GM13976 (cell line): ENCODE results near the gene IRS1.

ENCODE experiments used
- DNase-seq: peaks from one replicate; pipeline ENCODE4 v3.0.0; 2012; ENCODE audit warnings: low spot score
- in situ Hi-C: fragments of 300-500 bp; cut with MboI; formaldehyde crosslinking; loops from one replicate; pipeline ENCODE4 v1.12.0; 2022; ENCODE audit warnings: low sequenced_read_pairs, mixed read lengths, inconsistent platforms; ENCODE audit not compliant: unreplicated experiment
- TF ChIP-seq, protein P1 (sequence below): IDR thresholded peaks from 2 replicates; pipeline ENCODE4 v1.5.1; 2012; ENCODE audit warnings: borderline replicate concordance, mild to moderate bottlenecking; ENCODE audit not compliant: insufficient read depth; ENCODE audit errors: extremely low read depth, missing control alignments, control extremely low read depth

Gene IRS1

DNA sequence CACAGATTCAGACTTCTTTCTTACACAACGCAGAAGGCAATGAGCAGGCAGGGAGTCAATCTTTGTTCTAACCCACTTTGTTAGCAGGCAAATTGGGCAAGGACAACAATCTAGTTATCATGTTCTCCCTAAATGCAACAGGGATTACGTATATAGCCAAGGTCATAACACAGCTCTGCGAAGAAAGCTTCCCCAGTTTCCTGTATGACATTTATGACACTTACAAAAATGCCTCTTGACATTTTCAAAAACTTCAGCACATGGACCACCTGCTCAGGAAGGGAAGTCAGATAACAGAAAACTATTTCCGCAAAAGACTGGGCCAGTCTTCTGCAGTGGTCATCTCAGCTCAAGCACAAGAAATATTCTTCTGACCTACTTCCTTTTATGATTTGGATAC is 106.1 kb downstream of the IRS1 start:
- TF ChIP-seq, protein P1, sequence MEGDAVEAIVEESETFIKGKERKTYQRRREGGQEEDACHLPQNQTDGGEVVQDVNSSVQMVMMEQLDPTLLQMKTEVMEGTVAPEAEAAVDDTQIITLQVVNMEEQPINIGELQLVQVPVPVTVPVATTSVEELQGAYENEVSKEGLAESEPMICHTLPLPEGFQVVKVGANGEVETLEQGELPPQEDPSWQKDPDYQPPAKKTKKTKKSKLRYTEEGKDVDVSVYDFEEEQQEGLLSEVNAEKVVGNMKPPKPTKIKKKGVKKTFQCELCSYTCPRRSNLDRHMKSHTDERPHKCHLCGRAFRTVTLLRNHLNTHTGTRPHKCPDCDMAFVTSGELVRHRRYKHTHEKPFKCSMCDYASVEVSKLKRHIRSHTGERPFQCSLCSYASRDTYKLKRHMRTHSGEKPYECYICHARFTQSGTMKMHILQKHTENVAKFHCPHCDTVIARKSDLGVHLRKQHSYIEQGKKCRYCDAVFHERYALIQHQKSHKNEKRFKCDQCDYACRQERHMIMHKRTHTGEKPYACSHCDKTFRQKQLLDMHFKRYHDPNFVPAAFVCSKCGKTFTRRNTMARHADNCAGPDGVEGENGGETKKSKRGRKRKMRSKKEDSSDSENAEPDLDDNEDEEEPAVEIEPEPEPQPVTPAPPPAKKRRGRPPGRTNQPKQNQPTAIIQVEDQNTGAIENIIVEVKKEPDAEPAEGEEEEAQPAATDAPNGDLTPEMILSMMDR = no peak
- no peak for DNase-seq
- in situ Hi-C loops = no loop called here

DNA sequence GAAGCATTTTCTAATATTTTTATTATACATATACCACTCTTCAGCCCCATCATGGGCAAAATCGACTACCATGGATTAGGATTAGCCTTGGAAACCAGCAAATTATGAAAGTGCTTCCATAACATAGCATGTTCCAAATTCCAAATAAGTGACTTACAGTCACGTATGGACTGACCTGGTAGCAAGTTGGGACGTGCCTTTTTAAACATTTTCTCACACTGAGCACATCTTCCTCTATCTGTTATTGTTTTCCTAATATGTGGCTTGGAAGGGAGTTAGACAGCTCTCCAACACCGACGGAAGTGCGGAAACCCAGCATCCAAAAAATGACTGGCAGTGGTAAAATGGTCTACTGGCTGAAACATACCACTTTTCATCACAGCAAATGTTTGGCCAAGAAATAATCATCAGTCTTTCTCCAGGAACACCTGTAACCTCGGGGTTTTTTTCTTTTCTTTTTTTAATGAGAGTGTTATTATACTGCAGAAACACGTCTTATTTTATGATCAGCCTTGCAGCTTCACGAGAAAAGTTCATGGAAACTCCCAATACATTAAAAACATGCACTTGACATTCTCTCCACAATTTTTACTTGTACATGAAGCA is 107.0 kb downstream of the IRS1 start:
- no peak for DNase-seq
- TF ChIP-seq, protein P1 = no peak
- in situ Hi-C loops = no loop called here

DNA sequence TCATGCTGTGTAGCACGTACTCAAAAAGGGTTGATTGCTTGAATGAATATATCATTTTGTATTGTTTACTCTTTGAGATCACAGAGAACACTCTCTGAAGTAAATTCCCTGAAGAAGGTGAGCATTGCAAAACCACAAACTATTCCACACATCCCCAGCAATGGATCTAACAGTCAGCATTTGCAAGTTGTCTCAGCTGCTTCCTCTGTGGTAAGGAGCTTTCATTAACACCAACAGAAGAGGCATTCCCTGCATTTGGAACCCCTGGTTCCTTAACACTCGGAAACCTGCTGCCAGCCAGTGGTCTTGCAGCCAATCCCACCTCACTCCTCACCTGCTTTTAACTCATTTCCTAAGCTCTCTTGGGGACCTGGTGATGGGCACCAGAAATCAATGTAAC is 108.4 kb downstream of the IRS1 start:
- TF ChIP-seq, protein P1 = no peak
- in situ Hi-C loops = no loop called here
- DNase-seq = no peak

DNA sequence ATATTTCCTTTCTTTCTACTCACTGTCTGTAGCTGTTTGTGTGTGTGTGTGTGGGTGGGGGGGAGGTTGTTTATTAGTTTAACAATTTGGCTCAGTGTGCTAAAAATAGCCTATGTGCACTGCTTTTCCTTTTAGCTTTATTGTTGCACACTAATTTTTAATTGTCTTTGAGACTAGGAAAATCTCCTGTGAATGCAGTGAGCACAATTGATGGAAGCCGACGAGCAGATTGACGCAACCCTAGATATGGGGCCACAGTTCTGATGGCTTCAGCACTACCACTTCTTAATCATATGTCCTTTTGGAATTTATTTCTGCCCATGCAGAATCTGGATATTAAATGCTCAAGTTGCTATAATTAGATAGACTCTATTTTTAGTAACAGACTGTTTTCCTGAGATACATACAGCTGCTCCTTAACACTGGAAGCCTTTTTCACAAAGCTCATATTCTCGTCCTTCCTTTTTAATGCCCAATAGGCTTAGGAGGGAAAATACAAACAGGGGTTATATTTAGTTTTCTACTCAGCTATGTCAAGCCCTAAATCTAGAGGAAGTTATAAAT is 109.1 kb downstream of the IRS1 start:
- TF ChIP-seq, protein P1 = no peak
- in situ Hi-C loops = no loop called here
- no peak for DNase-seq

DNA sequence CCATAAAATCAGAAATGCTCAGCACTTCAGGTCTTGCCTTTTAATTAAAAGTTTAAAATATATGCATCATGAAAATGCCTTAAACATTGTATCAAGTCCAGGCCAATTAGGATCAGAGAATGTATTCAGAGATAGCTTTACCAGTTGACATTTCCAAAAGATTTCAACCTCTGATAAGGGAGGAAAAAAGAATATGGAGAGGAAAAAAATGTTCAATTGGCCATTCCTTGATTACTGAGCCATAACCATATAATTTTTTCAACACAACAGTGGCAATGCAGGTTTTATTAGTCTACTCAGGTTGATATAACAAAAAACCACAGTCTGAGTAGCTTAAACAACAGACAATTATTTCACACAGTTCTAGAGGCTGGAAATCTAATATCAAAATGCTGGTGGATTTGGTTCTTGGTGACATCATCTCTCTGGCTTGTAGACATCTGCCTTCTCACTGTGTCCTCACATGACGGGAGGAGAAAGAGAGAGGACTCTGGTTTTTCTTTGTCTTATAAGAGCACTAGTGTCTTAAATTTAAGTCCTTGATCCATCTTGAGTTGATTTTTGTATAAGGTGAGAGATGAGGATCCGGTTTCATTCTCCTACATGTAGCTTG is 111.9 kb downstream of the IRS1 start:
- in situ Hi-C loops = no loop called here

DNA sequence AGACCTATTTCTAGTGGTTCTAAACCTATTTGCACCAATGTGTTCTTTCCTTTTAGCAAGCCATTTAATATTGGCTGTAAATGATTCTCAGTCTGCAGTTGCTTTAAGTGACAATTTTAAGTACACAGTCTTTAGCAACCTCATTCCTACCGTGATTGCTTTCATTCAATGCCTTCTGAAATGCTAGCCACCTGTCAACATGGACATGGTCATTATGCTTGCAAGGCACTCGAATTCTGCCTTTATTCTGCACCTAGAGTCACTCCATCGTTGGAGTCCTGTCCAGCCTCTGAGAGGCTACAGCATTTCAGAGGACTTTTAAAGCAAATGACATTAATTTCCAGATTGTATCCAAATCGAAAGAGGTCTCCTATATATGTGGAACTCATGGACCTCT is 115.1 kb downstream of the IRS1 start:
- TF ChIP-seq, protein P1 = no peak
- no peak for DNase-seq

More for the DNA sequence above, 111.9 kb downstream of the IRS1 start:
- no peak for DNase-seq
- TF ChIP-seq, protein P1 = no peak

More for the DNA sequence above, 115.1 kb downstream of the IRS1 start:
- in situ Hi-C loops = no loop called here
